ENCODE measurements around the gene MTTP. TPM values are rescaled to one million over a fixed set of nuclear protein-coding genes. Genes with fewer than 3 reads are reported as not detected.
A peak's percentile ranks its signal among the peaks of the same experiment; 100 is the strongest.

The MTTP gene
- total RNA-seq, 2 donors from 2014 or later: 0.11 to 0.42 TPM

- H3K9me3 Mint-ChIP-seq: no peaks in the 10 kb centered on the region
- no peaks in the 10 kb centered on the region for H3K36me3 ChIP-seq (ENCODE audit: control insufficient read depth, insufficient read depth, low read length)
- H3K27ac Mint-ChIP-seq: peak overlapping the region; percentile 11
- no peaks in the 10 kb centered on the region for H3K36me3 Mint-ChIP-seq (ENCODE audit: low read depth)
- WGBS, 2 experiments (ENCODE audit: insufficient coverage in 1 of 2, insufficient read length in 1 of 2): 89% methylated on average over 1 of the region's 1 CpG; no CpG with 5 or more reads in 1 of the 2 experiments
- no peaks in the 10 kb centered on the region for H3K27me3 ChIP-seq (ENCODE audit: control insufficient read depth, insufficient read depth, low read length, poor library complexity, severe bottlenecking)
- no peak overlapping the region for H3K4me3 ChIP-seq (ENCODE audit: low read length)
- DNase-seq: no peak
- no peak overlapping the region for H3K4me3 Mint-ChIP-seq
- peaks cover 5% of the 10 kb centered on the region for H3K4me1 Mint-ChIP-seq
- no peaks in the 10 kb centered on the region for H3K27me3 Mint-ChIP-seq (ENCODE audit: insufficient read depth)
- H3K4me1 ChIP-seq (ENCODE audit: control insufficient read depth, insufficient read depth, low read length): peaks cover 4% of the 10 kb centered on the region
- H3K27ac ChIP-seq (ENCODE audit: low read depth, low read length): no peak overlapping the region
- H3K9me3 ChIP-seq (ENCODE audit: control insufficient read depth, low read length): no peaks in the 10 kb centered on the region
- no peak for TF ChIP-seq CTCF (conservative IDR thresholded peaks at IDR 0.05)
- H3K9ac ChIP-seq (ENCODE audit: extremely low read depth, low read length, poor library complexity, severe bottlenecking): no peak overlapping the region
Measured at GRCh38 chr4:99614491-99614890, 39.9 kb downstream of the MTTP start.

- H3K4me3 ChIP-seq (ENCODE audit: low read length): no peak overlapping the region
- no peak overlapping the region for H3K4me3 Mint-ChIP-seq
- H3K9ac ChIP-seq (ENCODE audit: extremely low read depth, low read length, poor library complexity, severe bottlenecking): no peak overlapping the region
- no peaks in the 10 kb centered on the region for H3K27me3 Mint-ChIP-seq (ENCODE audit: insufficient read depth)
- H3K9me3 ChIP-seq (ENCODE audit: control insufficient read depth, low read length): no peaks in the 10 kb centered on the region
- H3K27me3 ChIP-seq (ENCODE audit: control insufficient read depth, insufficient read depth, low read length, poor library complexity, severe bottlenecking): no peaks in the 10 kb centered on the region
- H3K27ac ChIP-seq (ENCODE audit: low read depth, low read length): no peak overlapping the region
- H3K4me1 ChIP-seq (ENCODE audit: control insufficient read depth, insufficient read depth, low read length): peaks cover 4% of the 10 kb centered on the region
- no peaks in the 10 kb centered on the region for H3K36me3 Mint-ChIP-seq (ENCODE audit: low read depth)
- no peak for DNase-seq
- no peaks in the 10 kb centered on the region for H3K36me3 ChIP-seq (ENCODE audit: control insufficient read depth, insufficient read depth, low read length)
- WGBS, 2 experiments (ENCODE audit: insufficient coverage in 1 of 2, insufficient read length in 1 of 2): 50% methylated on average over 1 of the region's 1 CpG; no CpG with 5 or more reads in 1 of the 2 experiments
- H3K27ac Mint-ChIP-seq: no peak overlapping the region
- TF ChIP-seq CTCF (conservative IDR thresholded peaks at IDR 0.05): no peak
- peaks cover 3% of the 10 kb centered on the region for H3K4me1 Mint-ChIP-seq
- no peaks in the 10 kb centered on the region for H3K9me3 Mint-ChIP-seq
Measured at GRCh38 chr4:99615170-99615820, 40.7 kb downstream of the MTTP start.

- Histone ChIP-seq H3K9me3 (ENCODE audit: control insufficient read depth, low read length) (no peaks in the 10 kb centered on the region), H3K27ac (ENCODE audit: low read depth, low read length) (no peak overlapping the region), H3K27me3 (ENCODE audit: control insufficient read depth, insufficient read depth, low read length, poor library complexity, severe bottlenecking) (no peaks in the 10 kb centered on the region), H3K4me1 (ENCODE audit: control insufficient read depth, insufficient read depth, low read length) (peaks cover 4% of the 10 kb centered on the region), H3K4me3 (ENCODE audit: low read length) (no peak overlapping the region), H3K36me3 (ENCODE audit: control insufficient read depth, insufficient read depth, low read length) (no peaks in the 10 kb centered on the region), H3K9ac (ENCODE audit: extremely low read depth, low read length, poor library complexity, severe bottlenecking) (no peak overlapping the region)
- 91% methylated on average over 1 of the region's 1 CpG; no CpG with 5 or more reads in 1 of the 2 experiments for WGBS, 2 experiments (ENCODE audit: insufficient coverage in 1 of 2, insufficient read length in 1 of 2)
- H3K36me3 Mint-ChIP-seq (ENCODE audit: low read depth): no peaks in the 10 kb centered on the region
- no peak overlapping the region for H3K4me3 Mint-ChIP-seq
- no peak overlapping the region for H3K27ac Mint-ChIP-seq
- H3K27me3 Mint-ChIP-seq (ENCODE audit: insufficient read depth): no peaks in the 10 kb centered on the region
- no peaks in the 10 kb centered on the region for H3K9me3 Mint-ChIP-seq
- peaks cover 3% of the 10 kb centered on the region for H3K4me1 Mint-ChIP-seq
- no peak for TF ChIP-seq CTCF (conservative IDR thresholded peaks at IDR 0.05)
- no peak for DNase-seq
Measured at GRCh38 chr4:99617374-99617773, 42.8 kb downstream of the MTTP start.

All from endodermal cell (in vitro differentiated cells).